ENCODE measurements around the gene SLC25A1.

GRCh38 chr22:19134176-19134831 is 44.2 kb downstream of the SLC25A1 start:
- no peak for TF ChIP-seq CTCF (IDR thresholded peaks at IDR 0.05)
- no peak for TF ChIP-seq POLR2AphosphoS5 (IDR thresholded peaks at IDR 0.05; ENCODE audit: low read depth, low read length)

Measured in Panc1 (cell line).